SU-DHL-6 (cell line): ENCODE results near the gene D2HGDH.

Experiments used
- H2AFZ ChIP-seq: fragments of 200-600 bp; sonication (generic); 2 replicates; pipeline ENCODE4 v1.6.1; 2014; ENCODE audit warnings: low read depth, mild to moderate bottlenecking, moderate library complexity, mixed read lengths, antibody characterized with exemption, low read length; ENCODE audit not compliant: severe bottlenecking
- H3F3A ChIP-seq: fragments of 200-600 bp; shearing (Covaris generic); 2 replicates; pipeline ENCODE4 v1.6.0; 2016; ENCODE audit warnings: antibody characterized with exemption, mild to moderate bottlenecking; ENCODE audit not compliant: insufficient read depth
- H3K27ac ChIP-seq: fragments of 200-600 bp; sonication (generic); 2 replicates; pipeline ENCODE4 v1.5.1; 2016; ENCODE audit warnings: low read depth, mild to moderate bottlenecking, low read length, moderate library complexity, mixed read lengths
- H3K27me3 ChIP-seq: fragments of 200-600 bp; sonication (generic), shearing (Covaris generic); 2 replicates; pipeline ENCODE4 v1.6.0; 2014; ENCODE audit warnings: mild to moderate bottlenecking, low read length
- H3K36me3 ChIP-seq: fragments of 200-600 bp; sonication (generic); 2 replicates; pipeline ENCODE4 v1.6.1; 2014; ENCODE audit warnings: mild to moderate bottlenecking, low read length, mixed read lengths
- H3K4me2 ChIP-seq: fragments of 300-600, 200-600 bp; shearing (Covaris generic), sonication (generic); 2 replicates; pipeline ENCODE4 v1.6.0; 2014; ENCODE audit warnings: low read length, low read depth, mild to moderate bottlenecking; ENCODE audit not compliant: poor library complexity, severe bottlenecking
- H3K4me3 ChIP-seq: fragments of 200-600 bp; sonication (generic); 2 replicates; pipeline ENCODE4 v1.5.1; 2014; ENCODE audit warnings: antibody characterized with exemption, low read length, mild to moderate bottlenecking, mixed read lengths; ENCODE audit not compliant: insufficient read depth, poor library complexity, severe bottlenecking
- H3K79me2 ChIP-seq: fragments of 200-600 bp; sonication (generic); 2 replicates; pipeline ENCODE4 v1.6.1; 2014; ENCODE audit warnings: mild to moderate bottlenecking, low read length, moderate library complexity; ENCODE audit not compliant: insufficient read depth
- H3K9ac ChIP-seq: fragments of 200-600 bp; sonication (generic); 2 replicates; pipeline ENCODE4 v1.7.0; 2014; ENCODE audit warnings: mild to moderate bottlenecking, low read length
- H3K9me2 ChIP-seq: fragments of 200-600 bp; sonication (generic); replicated peaks from 2 replicates; pipeline ENCODE4 v1.6.1; 2014; ENCODE audit warnings: low read length; ENCODE audit not compliant: insufficient read depth
- H3K9me3 ChIP-seq: fragments of 200-600 bp; sonication (generic); 2 replicates; pipeline ENCODE4 v1.6.1; 2014; ENCODE audit warnings: low read length, mixed read lengths; ENCODE audit not compliant: insufficient read depth
- H4K20me1 ChIP-seq: fragments of 200-600 bp; sonication (generic); 2 replicates; pipeline ENCODE4 v1.6.1; 2014; ENCODE audit warnings: low read depth, mild to moderate bottlenecking, antibody characterized with exemption, low read length, moderate library complexity, mixed read lengths
- CTCF ChIP-seq: fragments of 200-600 bp; sonication (generic); IDR thresholded peaks from one replicate; pipeline ENCODE4 v1.5.1; 2017; ENCODE audit warnings: antibody characterized with exemption, mild to moderate bottlenecking, low read length, moderate library complexity; ENCODE audit not compliant: insufficient read depth, poor library complexity, severe bottlenecking
- EZH2phosphoT487 ChIP-seq: fragments of 200-600 bp; sonication (generic), shearing (Covaris generic); conservative IDR thresholded peaks from 2 replicates; pipeline ENCODE4 v1.6.1; 2018; ENCODE audit warnings: mild to moderate bottlenecking, antibody characterized with exemption, low read length, moderate library complexity, mixed read lengths

The D2HGDH gene

GRCh38 chr2:241720560-241720959, 13.9 kb upstream of the D2HGDH start:
- no peak overlapping the region for H2AFZ ChIP-seq
- peaks cover 26% of the 10 kb centered on the region for H3K36me3 ChIP-seq
- TF ChIP-seq CTCF (no peak), EZH2phosphoT487 (no peak)
- no peaks in the 10 kb centered on the region for H3K9me2 ChIP-seq
- H3K27ac ChIP-seq, result no peak overlapping the region
- H3K27me3 ChIP-seq, result no peaks in the 10 kb centered on the region
- no peak overlapping the region for H3K4me2 ChIP-seq
- H3K9ac ChIP-seq, result no peak overlapping the region
- H3K4me3 ChIP-seq, result no peak overlapping the region
- H3K79me2 ChIP-seq, result no peaks in the 10 kb centered on the region
- H4K20me1 ChIP-seq, result no peaks in the 10 kb centered on the region
- peaks cover 24% of the 10 kb centered on the region; the same call in 1 of the 2 replicates for H3K9me3 ChIP-seq
- peaks cover 3% of the 10 kb centered on the region; the same call in 1 of the 2 replicates for H3F3A ChIP-seq

GRCh38 chr2:241721852-241722251, 12.6 kb upstream of the D2HGDH start:
- peaks cover 3% of the 10 kb centered on the region; the same call in 1 of the 2 replicates for H3F3A ChIP-seq
- no peak overlapping the region for H3K4me3 ChIP-seq
- H2AFZ ChIP-seq, result no peak overlapping the region
- no peak overlapping the region for H3K9ac ChIP-seq
- H3K9me3 ChIP-seq, result peaks cover 24% of the 10 kb centered on the region; the same call in 1 of the 2 replicates
- no peak overlapping the region for H3K4me2 ChIP-seq
- TF ChIP-seq CTCF (no peak), EZH2phosphoT487 (no peak)
- no peaks in the 10 kb centered on the region for H3K79me2 ChIP-seq
- peaks cover 26% of the 10 kb centered on the region for H3K36me3 ChIP-seq
- H3K27ac ChIP-seq, result no peak overlapping the region
- H4K20me1 ChIP-seq, result no peaks in the 10 kb centered on the region
- no peaks in the 10 kb centered on the region for H3K27me3 ChIP-seq
- no peaks in the 10 kb centered on the region for H3K9me2 ChIP-seq

- no peak for TF ChIP-seq EZH2phosphoT487
- no peak for TF ChIP-seq CTCF
- no peaks in the 10 kb centered on the region for H3K9me2 ChIP-seq
- no peak overlapping the region for H3K27ac ChIP-seq
- peaks cover 26% of the 10 kb centered on the region for H3K36me3 ChIP-seq
- no peak overlapping the region for H3K4me2 ChIP-seq
- no peak overlapping the region for H3K9ac ChIP-seq
- no peaks in the 10 kb centered on the region for H3F3A ChIP-seq
- no peaks in the 10 kb centered on the region for H3K79me2 ChIP-seq
- H3K4me3 ChIP-seq, result no peak overlapping the region
- H3K9me3 ChIP-seq, result peaks cover 24% of the 10 kb centered on the region; the same call in 1 of the 2 replicates
- H3K27me3 ChIP-seq, result no peaks in the 10 kb centered on the region
- H2AFZ ChIP-seq, result no peak overlapping the region
- no peaks in the 10 kb centered on the region for H4K20me1 ChIP-seq
Observed at GRCh38 chr2:241722896-241723454, 11.5 kb upstream of the D2HGDH start.
